Stimulated activated CD4-positive, alpha-beta T cell treated with anti-CD3 and anti-CD28 coated beads, Interleukin-1b, Interleukin-23, amount 100 ng/mL, for 1 hour (primary cell): Measurements from ENCODE around the gene SYNPO2L.
"Not testable (repeated sequence)": the region's sequence is repeated elsewhere in the genome, so short reads cannot be mapped to it uniquely, and the experiment has no call there.

Experiments
- DNase-seq, 2 donors: peaks; one replicate each; pipeline ENCODE4 v3.0.0-alpha.2; 2020; ENCODE audit warnings: low read depth in 2 of 2

The SYNPO2L gene

GRCh38 chr10:73655990-73656298, at the start of gene SYNPO2L:
SYNPO2L (minus strand) TSS chr10:73656029; CDS start chr10:73655922, 107 bp downstream.
- DNase-seq: no peak

GRCh38 chr10:73703924-73704323, 48.1 kb upstream of the SYNPO2L start:
- DNase-seq: not testable (repeated sequence)

- not testable (repeated sequence) for DNase-seq
These were observed 43.0 kb upstream of the SYNPO2L start for GRCh38 chr10:73698819-73699218.

- DNase-seq: not testable (repeated sequence)
These were observed 41.9 kb upstream of the SYNPO2L start, which contains the start of gene AGAP5 for GRCh38 chr10:73697675-73698159. AGAP5 (minus strand) TSS chr10:73698109; CDS start chr10:73697755, 354 bp downstream.

GRCh38 chr10:73695302-73695701, 39.5 kb upstream of the SYNPO2L start:
- not testable (repeated sequence) for DNase-seq

- not testable (repeated sequence) for DNase-seq
These were observed 34.9 kb upstream of the SYNPO2L start for GRCh38 chr10:73690755-73691154.

GRCh38 chr10:73689596-73689995, 33.8 kb upstream of the SYNPO2L start:
- not testable (repeated sequence) for DNase-seq

GRCh38 chr10:73687641-73688040, 31.8 kb upstream of the SYNPO2L start:
- not testable (repeated sequence) for DNase-seq

- DNase-seq: not testable (repeated sequence)
These were observed 18.7 kb upstream of the SYNPO2L start for GRCh38 chr10:73674546-73674945.

- DNase-seq: not testable (repeated sequence)
These were observed 12.5 kb upstream of the SYNPO2L start for GRCh38 chr10:73668378-73668777.

GRCh38 chr10:73666153-73666809, 10.5 kb upstream of the SYNPO2L start:
- not testable (repeated sequence) for DNase-seq

GRCh38 chr10:73665581-73665980, 9.8 kb upstream of the SYNPO2L start:
- DNase-seq: not testable (repeated sequence)

- not testable (repeated sequence) for DNase-seq
These were observed 8.6 kb upstream of the SYNPO2L start for GRCh38 chr10:73664156-73665040.

GRCh38 chr10:73663621-73664020, 7.8 kb upstream of the SYNPO2L start:
- DNase-seq: not testable (repeated sequence)

GRCh38 chr10:73662705-73663104, 6.9 kb upstream of the SYNPO2L start:
- not testable (repeated sequence) for DNase-seq

GRCh38 chr10:73655257-73655989, 406 bp downstream of the SYNPO2L start:
- no peak for DNase-seq

GRCh38 chr10:73653701-73654100, 2.1 kb downstream of the SYNPO2L start:
- no peak for DNase-seq

GRCh38 chr10:73653195-73653594, 2.6 kb downstream of the SYNPO2L start:
- no peak for DNase-seq

GRCh38 chr10:73650537-73651331, 5.1 kb downstream of the SYNPO2L start:
- no peak for DNase-seq

GRCh38 chr10:73649876-73650536, 5.8 kb downstream of the SYNPO2L start:
- DNase-seq: no peak
